Parathyroid adenoma (tissue), 2 donors: ENCODE results near the gene POLR2F.
"Not testable (repeated sequence)": the region's sequence is repeated elsewhere in the genome, so short reads cannot be mapped to it uniquely, and the experiment has no call there.

Experiments
- H2AFZ ChIP-seq: fragments of 300-600 bp; sonication (generic); one replicate; pipeline ENCODE4 v1.7.0; 2017; ENCODE audit warnings: antibody characterized with exemption, mild to moderate bottlenecking
- H3K27ac ChIP-seq: fragments of 300-600 bp; sonication (generic); one replicate; pipeline ENCODE4 v1.7.0; 2017
- H3K27me3 ChIP-seq: fragments of 300-600 bp; sonication (generic); one replicate; pipeline ENCODE4 v1.7.0; 2017; ENCODE audit warnings: low read length; ENCODE audit not compliant: control insufficient read depth, insufficient read depth
- H3K36me3 ChIP-seq: fragments of 300-600 bp; sonication (generic); one replicate; pipeline ENCODE4 v1.7.0; 2017; ENCODE audit warnings: low read length; ENCODE audit not compliant: control insufficient read depth, insufficient read depth
- H3K4me1 ChIP-seq: fragments of 300-600 bp; sonication (generic); one replicate; pipeline ENCODE4 v1.7.0; 2017; ENCODE audit warnings: control low read depth
- H3K4me2 ChIP-seq: fragments of 300-600 bp; sonication (generic); one replicate; pipeline ENCODE4 v1.7.0; 2017; ENCODE audit warnings: low read length
- H3K4me3 ChIP-seq: fragments of 300-600 bp; sonication (generic); one replicate; pipeline ENCODE4 v1.7.0; 2017; ENCODE audit warnings: low read depth, low read length
- H3K79me2 ChIP-seq: fragments of 300-600 bp; sonication (generic); one replicate; pipeline ENCODE4 v1.7.0; 2017; ENCODE audit warnings: control low read depth
- H3K9ac ChIP-seq: fragments of 300-600 bp; sonication (generic); one replicate; pipeline ENCODE4 v1.7.0; 2017; ENCODE audit warnings: mild to moderate bottlenecking
- H3K9me3 ChIP-seq: fragments of 300-600 bp; sonication (generic); one replicate; pipeline ENCODE4 v1.7.0; 2017; ENCODE audit warnings: low read length; ENCODE audit not compliant: control insufficient read depth
- CTCF ChIP-seq: fragments of 300-600 bp; sonication (generic); IDR thresholded peaks from one replicate; pipeline ENCODE4 v1.7.0; 2017; ENCODE audit warnings: antibody characterized with exemption, mild to moderate bottlenecking
- donor health status: primary hyperparathyroidism.

The POLR2F gene

GRCh38 chr22:37973271-37974170 is 20.0 kb downstream of the POLR2F start:
- H3K4me2 ChIP-seq, result no peak overlapping the region
- no peaks in the 10 kb centered on the region for H3K4me1 ChIP-seq
- no peak overlapping the region for H2AFZ ChIP-seq
- H3K9ac ChIP-seq, result no peak overlapping the region
- no peaks in the 10 kb centered on the region for H3K79me2 ChIP-seq
- H3K27ac ChIP-seq, result no peak overlapping the region
- no peaks in the 10 kb centered on the region for H3K9me3 ChIP-seq
- no peak for TF ChIP-seq CTCF
- no peaks in the 10 kb centered on the region for H3K36me3 ChIP-seq
- no peak overlapping the region for H3K4me3 ChIP-seq
- H3K27me3 ChIP-seq, result no peaks in the 10 kb centered on the region

- no peak overlapping the region for H3K4me2 ChIP-seq
- no peaks in the 10 kb centered on the region for H3K9me3 ChIP-seq
- no peak overlapping the region for H3K9ac ChIP-seq
- no peaks in the 10 kb centered on the region for H3K79me2 ChIP-seq
- no peak overlapping the region for H3K4me3 ChIP-seq
- TF ChIP-seq CTCF, result no peak
- no peaks in the 10 kb centered on the region for H3K27me3 ChIP-seq
- H3K36me3 ChIP-seq, result no peaks in the 10 kb centered on the region
- H2AFZ ChIP-seq, result no peak overlapping the region
- H3K4me1 ChIP-seq, result no peaks in the 10 kb centered on the region
- no peak overlapping the region for H3K27ac ChIP-seq
Observed at GRCh38 chr22:37975153-37975552, 21.7 kb downstream of the POLR2F start.

GRCh38 chr22:37976022-37976421 is 22.5 kb downstream of the POLR2F start:
- not testable (repeated sequence) for H3K27me3 ChIP-seq, H3K36me3 ChIP-seq, H3K79me2 ChIP-seq, H3K9ac ChIP-seq, H3K4me2 ChIP-seq, H3K4me3 ChIP-seq, H3K27ac ChIP-seq, H2AFZ ChIP-seq, H3K4me1 ChIP-seq, H3K9me3 ChIP-seq

GRCh38 chr22:37976547-37976946 is 23.0 kb downstream of the POLR2F start:
- Histone ChIP-seq H3K36me3 (no peaks in the 10 kb centered on the region), H3K9ac (no peak overlapping the region), H3K79me2 (no peaks in the 10 kb centered on the region)

GRCh38 chr22:37979782-37980181 is 26.3 kb downstream of the POLR2F start:
- Histone ChIP-seq H3K4me2 (no peak overlapping the region), H2AFZ (no peak overlapping the region), H3K27me3 (no peaks in the 10 kb centered on the region), H3K9ac (no peak overlapping the region), H3K4me3 (no peak overlapping the region), H3K4me1 (no peaks in the 10 kb centered on the region), H3K36me3 (no peaks in the 10 kb centered on the region), H3K79me2 (no peaks in the 10 kb centered on the region), H3K9me3 (no peaks in the 10 kb centered on the region), H3K27ac (no peak overlapping the region)
- no peak for TF ChIP-seq CTCF

More at GRCh38 chr22:37976547-37976946, 23.0 kb downstream of the POLR2F start:
- Histone ChIP-seq H3K4me1 (no peaks in the 10 kb centered on the region), H3K4me2 (no peak overlapping the region), H3K27me3 (no peaks in the 10 kb centered on the region), H3K9me3 (no peaks in the 10 kb centered on the region), H3K27ac (no peak overlapping the region), H3K4me3 (no peak overlapping the region), H2AFZ (no peak overlapping the region)
- TF ChIP-seq CTCF, result no peak
